ENCODE results near the gene BICC1.

GRCh38 chr10:58535311-58535710 is 22.6 kb downstream of the BICC1 start:
- no peak for TF ChIP-seq POLR2AphosphoS5 (IDR thresholded peaks at IDR 0.05; ENCODE audit: low read depth, low read length)
- TF ChIP-seq SIN3A (IDR thresholded peaks at IDR 0.05; ENCODE audit: borderline replicate concordance, insufficient read depth, low read length): no peak
- no peak for TF ChIP-seq REST (IDR thresholded peaks at IDR 0.05; ENCODE audit: insufficient read depth in 1 of 2, low read depth in 2 of 2, low read length in 2 of 2)
